Tibial nerve (tissue), 4 donors: Measurements from ENCODE around the gene TLX2.

Experiments
- EP300 ChIP-seq, 2 donors: sonication (generic); formaldehyde crosslinking; IDR thresholded peaks; one replicate each; pipeline ENCODE4 v1.6.1; 2017; ENCODE audit warnings: antibody characterized with exemption in 2 of 2, mild to moderate bottlenecking in 1 of 2
- POLR2A ChIP-seq, 2 donors: fragments of 450-650 bp; IDR thresholded peaks; one replicate each; pipeline ENCODE4 v1.6.1; 2017; ENCODE audit warnings: antibody characterized with exemption in 2 of 2, mild to moderate bottlenecking in 2 of 2, moderate library complexity in 2 of 2
- TF ChIP-seq, protein P1 (sequence below), 5 experiments: fragments of 200-600 bp in 3 of 5; fragments of 450-650 bp in 2 of 5; sonication (generic) in 3 of 5; IDR thresholded peaks; one replicate each; pipeline ENCODE4 v1.5.1; 2016 to 2019; ENCODE audit warnings: antibody characterized with exemption in 5 of 5, mild to moderate bottlenecking in 3 of 5, moderate library complexity in 2 of 5

DNA sequence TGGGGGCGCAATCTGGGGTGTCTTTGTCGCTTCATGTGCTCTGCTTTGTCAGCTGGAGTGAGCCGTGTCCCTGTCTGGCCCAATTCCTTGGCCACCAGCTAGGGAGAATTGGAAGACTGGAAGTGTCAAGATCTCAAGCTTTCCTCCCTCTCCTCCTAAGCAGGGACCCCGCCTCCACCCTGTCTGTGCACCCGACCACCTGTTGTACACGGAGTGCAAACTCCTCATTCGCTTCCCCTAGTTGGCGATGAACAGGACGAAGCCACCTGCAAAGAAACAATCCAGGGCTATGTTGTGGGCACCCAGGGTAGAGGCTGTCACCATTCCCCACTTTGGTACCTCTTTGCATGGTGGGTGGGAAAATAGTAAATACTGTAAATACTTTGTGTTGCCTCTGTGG, 13.5 kb downstream of the TLX2 start:
- TF ChIP-seq, protein P1, sequence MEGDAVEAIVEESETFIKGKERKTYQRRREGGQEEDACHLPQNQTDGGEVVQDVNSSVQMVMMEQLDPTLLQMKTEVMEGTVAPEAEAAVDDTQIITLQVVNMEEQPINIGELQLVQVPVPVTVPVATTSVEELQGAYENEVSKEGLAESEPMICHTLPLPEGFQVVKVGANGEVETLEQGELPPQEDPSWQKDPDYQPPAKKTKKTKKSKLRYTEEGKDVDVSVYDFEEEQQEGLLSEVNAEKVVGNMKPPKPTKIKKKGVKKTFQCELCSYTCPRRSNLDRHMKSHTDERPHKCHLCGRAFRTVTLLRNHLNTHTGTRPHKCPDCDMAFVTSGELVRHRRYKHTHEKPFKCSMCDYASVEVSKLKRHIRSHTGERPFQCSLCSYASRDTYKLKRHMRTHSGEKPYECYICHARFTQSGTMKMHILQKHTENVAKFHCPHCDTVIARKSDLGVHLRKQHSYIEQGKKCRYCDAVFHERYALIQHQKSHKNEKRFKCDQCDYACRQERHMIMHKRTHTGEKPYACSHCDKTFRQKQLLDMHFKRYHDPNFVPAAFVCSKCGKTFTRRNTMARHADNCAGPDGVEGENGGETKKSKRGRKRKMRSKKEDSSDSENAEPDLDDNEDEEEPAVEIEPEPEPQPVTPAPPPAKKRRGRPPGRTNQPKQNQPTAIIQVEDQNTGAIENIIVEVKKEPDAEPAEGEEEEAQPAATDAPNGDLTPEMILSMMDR (IDR thresholded peaks at IDR 0.05) = no peak
- TF ChIP-seq EP300 (IDR thresholded peaks at IDR 0.05) = no peak
- TF ChIP-seq POLR2A (IDR thresholded peaks at IDR 0.05) = no peak
